ENCODE data around the gene DEAF1. TPM values are rescaled to one million over a fixed set of nuclear protein-coding genes. Genes with fewer than 3 reads are reported as not detected.

DEAF1 gene
- total RNA-seq, 2 donors from 2014 or later, result 15.5 to 26.6 TPM

DNA sequence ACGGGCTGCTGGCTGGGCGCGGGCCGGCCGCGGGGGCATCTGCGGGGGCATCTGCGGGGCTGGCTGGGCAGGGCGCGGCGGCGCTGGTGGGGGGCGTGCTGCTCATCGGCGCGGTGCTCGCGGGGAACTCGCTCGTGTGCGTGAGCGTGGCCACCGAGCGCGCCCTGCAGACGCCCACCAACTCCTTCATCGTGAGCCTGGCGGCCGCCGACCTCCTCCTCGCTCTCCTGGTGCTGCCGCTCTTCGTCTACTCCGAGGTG is 57.8 kb downstream of the DEAF1 start:
- TF ChIP-seq CTCF (IDR thresholded peaks at IDR 0.05), result no peak
- DNase-seq (ENCODE audit: low spot score), result no peak
- Histone ChIP-seq H3K27ac (no peak overlapping the region), H3K4me1 (peaks cover 0 to 24% of the 10 kb centered on the region in 2 donors), H3K4me3 (peak overlapping the region in 1 of 2 donors; percentile 37), H3K36me3 (no peaks in the 10 kb centered on the region), H3K9me3 (no peaks in the 10 kb centered on the region), H3K27me3 (peaks cover 0 to 12% of the 10 kb centered on the region in 2 donors)

DNA sequence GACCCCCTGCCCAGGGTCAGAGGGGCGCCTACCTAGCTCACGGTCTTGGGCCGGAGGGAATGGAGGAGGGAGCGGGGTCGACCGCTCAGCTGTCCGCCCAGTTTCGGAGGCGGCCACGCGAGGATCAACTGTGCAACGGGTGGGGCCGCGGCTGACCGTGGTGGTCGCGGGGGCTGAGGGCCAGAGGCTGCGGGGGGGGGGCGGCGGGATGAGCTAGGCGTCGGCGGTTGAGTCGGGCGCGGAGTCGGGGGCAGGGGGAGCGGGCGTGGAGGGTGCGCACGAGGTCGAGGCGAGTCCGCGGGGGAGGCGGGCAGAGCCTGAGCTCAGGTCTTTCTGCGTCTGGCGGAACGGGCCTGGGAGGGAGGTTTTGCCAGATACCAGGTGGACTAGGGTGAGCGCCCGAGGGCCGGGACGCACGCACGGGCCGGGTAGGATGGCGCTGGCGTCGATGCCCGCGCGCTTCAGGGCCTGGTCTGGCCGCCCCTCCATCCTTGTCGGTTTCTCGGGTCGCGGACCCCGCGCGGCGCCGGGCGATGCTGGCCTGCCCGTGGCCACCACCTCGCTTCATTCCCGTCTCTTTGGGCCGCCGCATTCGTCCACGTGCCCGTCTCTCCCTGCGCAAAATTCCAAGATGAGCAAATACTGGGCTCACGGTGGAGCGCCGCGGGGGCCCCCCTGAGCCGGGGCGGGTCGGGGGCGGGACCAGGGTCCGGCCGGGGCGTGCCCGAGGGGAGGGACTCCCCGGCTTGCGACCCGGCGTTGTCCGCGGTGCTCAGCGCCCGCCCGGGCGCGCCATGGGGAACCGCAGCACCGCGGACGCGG is 58.3 kb downstream of the DEAF1 start, which contains the start of gene DRD4:
Gene DRD4, plus strand, starts transcription at position 759 of the 822 bp plus-strand sequence. Its CDS starts 36 bp downstream, at position 795.
- Histone ChIP-seq H3K4me1 (peaks cover 0 to 24% of the 10 kb centered on the region in 2 donors), H3K27ac (no peak within 1 kb of the TSS), H3K36me3 (no peaks in the 10 kb centered on the region), H3K4me3 (peak within 1 kb of the TSS in 1 of 2 donors; percentile 37), H3K9me3 (no peaks in the 10 kb centered on the region), H3K27me3 (peaks cover 0 to 12% of the 10 kb centered on the region in 2 donors)
- no peak for DNase-seq (ENCODE audit: low spot score)
- no peak for TF ChIP-seq CTCF (IDR thresholded peaks at IDR 0.05)

GRCh38 chr11:635945-636510 is 59.0 kb downstream of the DEAF1 start:
- no peak for DNase-seq (ENCODE audit: low spot score)
- H3K27me3 ChIP-seq, result peaks cover 0 to 12% of the 10 kb centered on the region in 2 donors
- TF ChIP-seq CTCF (IDR thresholded peaks at IDR 0.05), result no peak

DNA sequence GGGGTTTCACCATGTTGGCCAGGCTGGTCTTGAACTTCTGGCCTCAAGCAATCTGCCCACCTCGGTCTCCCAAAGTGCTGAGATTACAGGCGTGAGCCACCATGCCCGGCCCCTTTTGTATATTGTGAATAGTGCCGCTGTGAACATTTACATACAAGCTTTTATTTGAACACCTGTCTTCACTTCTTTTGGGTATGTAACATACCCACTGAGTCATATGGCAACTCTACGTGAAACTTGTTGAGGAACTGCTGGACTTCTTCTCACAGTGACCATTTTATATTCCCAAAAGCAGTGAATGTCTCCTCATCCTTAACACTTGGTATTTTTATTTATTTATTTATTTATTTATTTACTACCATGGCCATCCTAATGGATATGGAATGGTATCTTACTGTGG is 64.2 kb downstream of the DEAF1 start:
- H3K9me3 ChIP-seq, result no peaks in the 10 kb centered on the region
- no peak for TF ChIP-seq CTCF (IDR thresholded peaks at IDR 0.05)
- no peak overlapping the region for H3K4me3 ChIP-seq
- no peak overlapping the region for H3K27ac ChIP-seq
- no peaks in the 10 kb centered on the region for H3K36me3 ChIP-seq
- peaks cover 0 to 5% of the 10 kb centered on the region in 2 donors for H3K4me1 ChIP-seq
- no peaks in the 10 kb centered on the region for H3K27me3 ChIP-seq
- DNase-seq (ENCODE audit: low spot score), result no peak

More at GRCh38 chr11:635945-636510, 59.0 kb downstream of the DEAF1 start:
- Histone ChIP-seq H3K4me1 (peaks cover 0 to 24% of the 10 kb centered on the region in 2 donors), H3K9me3 (no peaks in the 10 kb centered on the region), H3K4me3 (no peak overlapping the region), H3K27ac (no peak overlapping the region), H3K36me3 (no peaks in the 10 kb centered on the region)

DNA sequence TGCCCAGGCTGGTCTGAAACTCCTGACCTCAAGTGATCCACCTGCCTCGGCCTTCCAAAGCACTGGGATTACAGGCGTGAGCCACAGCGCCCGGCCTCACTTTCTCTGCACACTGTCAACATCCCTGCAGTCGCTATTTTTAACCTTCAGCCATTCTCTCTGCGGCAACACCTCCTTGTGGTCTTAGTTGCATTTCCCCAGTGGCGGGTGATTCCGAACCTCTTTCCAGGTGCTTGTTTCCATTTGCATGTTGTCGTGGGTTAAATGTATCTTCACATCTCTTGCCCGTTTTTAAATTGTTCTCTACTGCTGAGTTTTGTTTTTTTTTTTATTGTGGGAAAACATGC is 65.8 kb downstream of the DEAF1 start:
- no peak overlapping the region for H3K27ac ChIP-seq
- no peak overlapping the region for H3K4me3 ChIP-seq
- no peaks in the 10 kb centered on the region for H3K9me3 ChIP-seq
- no peak for TF ChIP-seq CTCF (IDR thresholded peaks at IDR 0.05)
- no peaks in the 10 kb centered on the region for H3K36me3 ChIP-seq
- no peak for DNase-seq (ENCODE audit: low spot score)
- peaks cover 0 to 5% of the 10 kb centered on the region in 2 donors for H3K4me1 ChIP-seq
- peaks cover 0 to 3% of the 10 kb centered on the region in 2 donors for H3K27me3 ChIP-seq
